BJ (cell line): ENCODE data around the gene LPGAT1. TPM values are rescaled to one million over a fixed set of nuclear protein-coding genes. Genes with fewer than 3 reads are reported as not detected.
"Not testable (repeated sequence)": the region's sequence is repeated elsewhere in the genome, so short reads cannot be mapped to it uniquely, and the experiment has no call there.

ENCODE experiments used
- CTCF ChIA-PET: fragments of 350-600 bp; formaldehyde crosslinking; extraction: SDS; loops from one replicate; lab custom pipeline; 2021; ENCODE audit warnings: antibody characterized with exemption, inconsistent platforms; lab: Yijun Ruan, JAX
- POLR2A ChIA-PET: fragments of 300-600 bp; sonication (Branson Sonifier 250); formaldehyde crosslinking; extraction: SDS; loops from one replicate; lab custom pipeline; 2021; ENCODE audit warnings: antibody characterized with exemption; lab: Charles Lee
- DNase-seq: peaks from one replicate; pipeline ENCODE4 v3.0.0-alpha.2; 2011; ENCODE audit warnings: low read depth
- H3K27me3 ChIP-seq: 2 replicates; pipeline ENCODE4 v1.6.0; 2011; ENCODE audit warnings: low read length; ENCODE audit not compliant: control insufficient read depth, insufficient read depth
- H3K36me3 ChIP-seq: 2 replicates; pipeline ENCODE4 v1.5.1; 2011; ENCODE audit warnings: low read length; ENCODE audit not compliant: control insufficient read depth, insufficient read depth
- H3K4me3 ChIP-seq: 2 replicates; pipeline ENCODE4 v1.5.1; 2011; ENCODE audit warnings: low read depth, mild to moderate bottlenecking, control low read depth, low read length
- polyA plus RNA-seq: library from polyadenylated mRNA; depleted of rRNA; stranded (reverse); fragments of >200 nt; gene quantifications from 2 replicates; pipeline ENCODE4 v1.2.3, GENCODE V29; 2011; rRNA removed
- small RNA-seq: library from RNA; depleted of rRNA; stranded (forward); fragments of <200 nt; gene quantifications from one replicate; pipeline ENCODE3, GENCODE V24; 2012; ENCODE audit warnings: low replicate concordance, low read depth; ENCODE audit not compliant: insufficient read length
- TF ChIP-seq, protein P1 (sequence below): IDR thresholded peaks from 2 replicates; pipeline ENCODE4 v1.5.1; 2011; ENCODE audit warnings: low read depth, mild to moderate bottlenecking, control low read depth, inconsistent platforms, low read length, moderate library complexity; ENCODE audit not compliant: insufficient read depth

The LPGAT1 gene
- polyA plus RNA-seq, 1 experiment: 7.7 TPM

DNA sequence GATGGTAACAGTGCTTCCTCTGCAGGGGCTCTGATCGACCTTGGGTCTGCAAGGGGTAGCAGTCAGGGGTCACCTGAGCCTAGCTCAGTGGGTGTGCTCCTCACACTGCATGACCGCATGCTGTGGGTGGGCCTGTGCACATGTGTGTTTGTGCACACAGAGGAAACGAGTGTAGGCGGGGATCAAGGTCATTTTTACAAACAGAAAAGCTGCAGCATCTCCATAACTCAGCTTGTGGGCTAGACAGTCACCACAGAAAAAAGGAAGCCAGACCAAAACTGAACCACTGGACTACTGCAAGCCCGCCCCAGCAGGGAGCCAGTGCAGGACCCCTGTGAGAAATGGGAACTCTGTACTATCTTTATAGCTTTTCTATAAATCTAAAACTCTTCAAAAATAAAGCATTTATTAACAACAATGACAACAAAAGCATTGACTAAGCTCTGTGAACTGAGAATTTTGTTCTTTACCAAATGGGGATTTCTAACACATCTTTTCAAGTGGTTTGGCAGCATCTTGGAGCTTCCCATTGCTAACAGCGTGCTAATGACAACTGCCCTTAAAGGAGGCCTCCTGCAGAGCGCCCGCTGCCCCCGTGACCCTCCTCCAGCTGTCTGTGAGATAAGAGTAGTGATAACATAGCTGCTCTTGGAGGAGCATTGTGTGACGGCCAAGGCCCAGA is 135.3 kb downstream of the LPGAT1 start:
- ChIA-PET POLR2A (no interaction called here), CTCF (interaction anchor here (1.4 to 1.6 kb wide), 3 partner anchors 14 to 761 kb away, joined by 4 to 6 read pairs (median 5); partner anchors contain the start of genes DTL and INTS7)
- TF ChIP-seq, protein P1, sequence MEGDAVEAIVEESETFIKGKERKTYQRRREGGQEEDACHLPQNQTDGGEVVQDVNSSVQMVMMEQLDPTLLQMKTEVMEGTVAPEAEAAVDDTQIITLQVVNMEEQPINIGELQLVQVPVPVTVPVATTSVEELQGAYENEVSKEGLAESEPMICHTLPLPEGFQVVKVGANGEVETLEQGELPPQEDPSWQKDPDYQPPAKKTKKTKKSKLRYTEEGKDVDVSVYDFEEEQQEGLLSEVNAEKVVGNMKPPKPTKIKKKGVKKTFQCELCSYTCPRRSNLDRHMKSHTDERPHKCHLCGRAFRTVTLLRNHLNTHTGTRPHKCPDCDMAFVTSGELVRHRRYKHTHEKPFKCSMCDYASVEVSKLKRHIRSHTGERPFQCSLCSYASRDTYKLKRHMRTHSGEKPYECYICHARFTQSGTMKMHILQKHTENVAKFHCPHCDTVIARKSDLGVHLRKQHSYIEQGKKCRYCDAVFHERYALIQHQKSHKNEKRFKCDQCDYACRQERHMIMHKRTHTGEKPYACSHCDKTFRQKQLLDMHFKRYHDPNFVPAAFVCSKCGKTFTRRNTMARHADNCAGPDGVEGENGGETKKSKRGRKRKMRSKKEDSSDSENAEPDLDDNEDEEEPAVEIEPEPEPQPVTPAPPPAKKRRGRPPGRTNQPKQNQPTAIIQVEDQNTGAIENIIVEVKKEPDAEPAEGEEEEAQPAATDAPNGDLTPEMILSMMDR: no peak
- Histone ChIP-seq H3K27me3 (peaks cover 2% of the 10 kb centered on the region; the same call in 1 of the 2 replicates), H3K36me3 (no peaks in the 10 kb centered on the region), H3K4me3 (no peak overlapping the region)
- no peak for DNase-seq

DNA sequence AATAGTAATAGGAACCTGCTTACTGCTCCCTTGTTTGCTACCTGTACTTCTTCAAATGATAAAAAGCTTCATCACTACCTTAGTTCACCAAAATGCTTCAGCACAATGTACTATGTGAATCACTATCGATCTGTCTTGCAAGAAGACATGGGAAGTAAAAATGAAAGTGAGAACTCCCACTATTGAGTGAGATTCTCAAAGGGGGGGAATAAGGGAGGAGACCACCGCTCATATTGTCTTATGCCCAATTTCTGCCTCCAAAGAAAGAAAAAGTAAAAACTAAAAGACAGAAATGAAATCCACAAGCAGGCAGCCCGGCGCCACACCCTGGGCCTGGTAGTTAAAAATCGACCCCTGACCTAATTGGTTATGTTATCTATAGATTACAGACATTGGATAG is 136.7 kb downstream of the LPGAT1 start:
- CTCF ChIA-PET, H3K27me3 ChIP-seq, H3K36me3 ChIP-seq, H3K4me3 ChIP-seq, POLR2A ChIA-PET, DNase-seq: not testable (repeated sequence)

Small RNA genes lying within 50 kb of the gene (small RNA-seq; reads per million reads assigned to genes)
- gene RF00019: not detected
- gene RN7SL344P: not detected

Other genes starting within 250 kb of the LPGAT1 start
- 8.8 and 14.9 TPM in 2 replicates for gene NEK2, start 155.1 kb downstream of the LPGAT1 start, polyA plus RNA-seq
- 11.6 and 18.4 TPM in 2 replicates for gene INTS7, start 204.8 kb upstream of the LPGAT1 start, polyA plus RNA-seq
- 7.7 and 8.3 TPM in 2 replicates for gene DTL, start 205.0 kb upstream of the LPGAT1 start, polyA plus RNA-seq